OCI-LY3 (cell line): ENCODE measurements around the gene ADAM10.

Source experiments
- H2AFZ ChIP-seq: fragments of 200-600, 300-600 bp; shearing (Covaris generic); 2 replicates; pipeline ENCODE4 v1.6.0; 2014; ENCODE audit warnings: antibody characterized with exemption, low read depth, low read length
- H3K27ac ChIP-seq: fragments of 200-600, 300-600 bp; sonication (generic); 2 replicates; pipeline ENCODE4 v1.5.1; 2014; ENCODE audit warnings: mild to moderate bottlenecking, low read length, moderate library complexity, mixed read lengths
- H3K27me3 ChIP-seq: fragments of 200-600, 300-600 bp; sonication (generic); 2 replicates; pipeline ENCODE4 v1.6.1; 2014; ENCODE audit warnings: low read depth, low read length, mixed read lengths
- H3K36me3 ChIP-seq: fragments of 200-600, 300-600 bp; sonication (generic); replicated peaks from 2 replicates; pipeline ENCODE3; 2014; ENCODE audit warnings: low read depth, low read length, mixed read lengths
- H3K4me1 ChIP-seq: fragments of 300-600, 200-600 bp; sonication (generic); 2 replicates; pipeline ENCODE4 v1.6.1; 2014; ENCODE audit warnings: low read length, mixed read lengths
- H3K4me2 ChIP-seq: fragments of 200-600, 300-600 bp; sonication (generic); 2 replicates; pipeline ENCODE4 v1.6.1; 2014; ENCODE audit warnings: low read length, mixed read lengths
- H3K4me3 ChIP-seq: fragments of 300-600, 200-600 bp; sonication (generic); 2 replicates; pipeline ENCODE4 v1.5.1; 2014; ENCODE audit warnings: antibody characterized with exemption, mild to moderate bottlenecking, low read length, moderate library complexity
- H3K79me2 ChIP-seq: fragments of 300-600, 200-600 bp; shearing (Covaris generic); 2 replicates; pipeline ENCODE4 v1.6.1; 2014; ENCODE audit warnings: mild to moderate bottlenecking, low read length, mixed read lengths
- H3K9ac ChIP-seq: fragments of 300-600, 200-600 bp; shearing (Covaris generic); 2 replicates; pipeline ENCODE4 v1.6.0; 2014; ENCODE audit warnings: mild to moderate bottlenecking, low read length, moderate library complexity
- H3K9me3 ChIP-seq: fragments of 200-600, 300-600 bp; shearing (Covaris generic); 2 replicates; pipeline ENCODE4 v1.6.1; 2014; ENCODE audit warnings: low read length, mixed read lengths; ENCODE audit not compliant: insufficient read depth
- H4K20me1 ChIP-seq: fragments of 200-600, 300-600 bp; sonication (generic); 2 replicates; pipeline ENCODE4 v1.6.1; 2016; ENCODE audit warnings: low read length, mixed read lengths; ENCODE audit not compliant: insufficient read depth
- CTCF ChIP-seq: fragments of 200-600, 300-600 bp; sonication (generic); IDR thresholded peaks from 2 replicates; pipeline ENCODE4 v1.5.1; 2014; ENCODE audit warnings: antibody characterized with exemption, low read length, low read depth
- EZH2phosphoT487 ChIP-seq: fragments of 200-600 bp; shearing (Covaris generic); IDR thresholded peaks from 2 replicates; pipeline ENCODE4 v1.6.1; 2018; ENCODE audit warnings: antibody characterized with exemption, mixed run types, low read depth

Gene ADAM10

GRCh38 chr15:58590926-58591325 is 158.6 kb downstream of the ADAM10 start:
- Histone ChIP-seq H3K9me3 (no peaks in the 10 kb centered on the region), H3K27me3 (no peaks in the 10 kb centered on the region), H2AFZ (no peak overlapping the region), H3K4me1 (peaks cover 21% of the 10 kb centered on the region), H3K4me3 (no peak overlapping the region), H3K27ac (no peak overlapping the region), H3K79me2 (no peaks in the 10 kb centered on the region), H3K36me3 (peaks cover 2% of the 10 kb centered on the region), H3K9ac (no peak overlapping the region), H3K4me2 (no peak overlapping the region), H4K20me1 (no peaks in the 10 kb centered on the region)
- TF ChIP-seq EZH2phosphoT487, result no peak
- no peak for TF ChIP-seq CTCF

DNA sequence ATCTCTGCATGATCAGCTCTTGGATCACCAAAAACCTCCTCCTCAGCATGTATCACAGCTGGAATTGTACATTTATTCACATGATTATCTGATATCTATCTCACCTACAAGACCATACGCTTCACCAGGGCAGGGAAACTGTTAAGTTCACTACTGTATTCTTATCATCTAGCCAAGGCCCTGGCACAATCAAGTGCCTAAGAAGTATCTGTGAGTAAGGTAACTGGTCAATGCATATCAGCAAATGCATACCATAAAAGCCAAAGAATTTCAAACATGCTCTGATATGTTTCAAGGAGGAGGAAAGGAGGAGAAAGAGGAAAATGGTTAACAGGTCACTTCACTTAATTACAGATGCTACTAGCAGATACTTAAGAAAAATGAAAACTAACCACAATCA is 159.3 kb downstream of the ADAM10 start:
- Histone ChIP-seq H3K27ac (no peak overlapping the region), H3K4me2 (no peak overlapping the region), H3K9ac (no peak overlapping the region), H2AFZ (no peak overlapping the region), H3K9me3 (no peaks in the 10 kb centered on the region), H3K36me3 (peaks cover 2% of the 10 kb centered on the region), H4K20me1 (no peaks in the 10 kb centered on the region), H3K27me3 (no peaks in the 10 kb centered on the region), H3K4me1 (peaks cover 21% of the 10 kb centered on the region), H3K4me3 (no peak overlapping the region), H3K79me2 (no peaks in the 10 kb centered on the region)
- no peak for TF ChIP-seq CTCF
- TF ChIP-seq EZH2phosphoT487, result no peak

DNA sequence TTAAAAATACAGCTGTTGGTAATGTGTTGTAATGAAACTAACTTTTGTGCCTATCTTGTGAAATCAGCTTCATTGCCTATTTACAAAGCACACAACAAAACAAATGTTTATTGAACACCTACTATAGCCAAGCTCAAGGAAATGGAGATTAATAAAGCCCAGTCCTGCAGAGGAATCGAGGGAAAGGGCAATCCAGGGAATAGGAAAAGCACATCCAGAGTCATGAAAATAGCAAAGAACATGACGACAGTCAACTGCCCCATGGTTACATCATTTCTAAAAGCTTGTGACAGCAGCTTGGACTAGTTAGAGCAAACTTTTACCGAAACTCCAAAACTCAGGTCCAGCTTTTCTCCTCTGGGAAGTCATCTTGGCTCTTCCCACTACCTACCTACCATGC is 160.5 kb downstream of the ADAM10 start:
- H3K4me1 ChIP-seq, result peaks cover 9% of the 10 kb centered on the region
- no peak overlapping the region for H3K27ac ChIP-seq
- no peaks in the 10 kb centered on the region for H3K9me3 ChIP-seq
- H3K79me2 ChIP-seq, result no peaks in the 10 kb centered on the region
- H3K4me3 ChIP-seq, result no peak overlapping the region
- H3K9ac ChIP-seq, result no peak overlapping the region
- H3K27me3 ChIP-seq, result no peaks in the 10 kb centered on the region
- H3K4me2 ChIP-seq, result no peak overlapping the region
- no peak for TF ChIP-seq EZH2phosphoT487
- no peak for TF ChIP-seq CTCF
- peaks cover 2% of the 10 kb centered on the region for H3K36me3 ChIP-seq
- no peak overlapping the region for H2AFZ ChIP-seq
- H4K20me1 ChIP-seq, result no peaks in the 10 kb centered on the region

- no peak overlapping the region for H3K4me3 ChIP-seq
- H3K27ac ChIP-seq, result no peak overlapping the region
- H3K4me1 ChIP-seq, result 0 out of 2 replicates have a peak, but pooled peaks cover 3% of the 10 kb centered on the region
- H3K4me2 ChIP-seq, result no peak overlapping the region
- no peaks in the 10 kb centered on the region for H3K9me3 ChIP-seq
- no peaks in the 10 kb centered on the region for H3K36me3 ChIP-seq
- no peak overlapping the region for H3K9ac ChIP-seq
- H3K79me2 ChIP-seq, result no peaks in the 10 kb centered on the region
- TF ChIP-seq CTCF (no peak), EZH2phosphoT487 (no peak)
- H4K20me1 ChIP-seq, result no peaks in the 10 kb centered on the region
- H2AFZ ChIP-seq, result no peak overlapping the region
- H3K27me3 ChIP-seq, result no peaks in the 10 kb centered on the region
Observed at GRCh38 chr15:58588096-58588495, 161.4 kb downstream of the ADAM10 start.
